ENCODE measurements around the gene CHN2. TPM values are rescaled to one million over a fixed set of nuclear protein-coding genes. Genes with fewer than 3 reads are reported as not detected.

CHN2 gene
- polyA plus RNA-seq, 1 donor = 10.5 TPM

DNA sequence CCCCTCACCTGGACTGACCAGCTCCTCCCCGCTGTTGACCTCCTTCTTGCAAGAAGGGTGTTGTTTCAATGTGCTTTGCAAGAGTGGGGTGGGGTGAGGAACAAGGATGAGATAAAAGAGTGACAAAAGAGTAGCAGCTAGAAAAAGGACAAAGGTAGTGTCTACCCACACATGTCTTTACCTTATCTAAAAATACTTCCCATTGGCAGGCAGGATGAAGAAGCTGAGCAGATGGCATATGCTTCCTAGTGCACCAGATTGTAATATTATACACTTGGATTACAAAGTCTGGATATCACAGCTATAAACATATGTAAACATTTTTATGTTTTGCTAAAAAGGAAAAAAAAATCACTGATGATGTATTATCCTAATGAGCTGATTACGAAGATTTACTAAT, 34.5 kb downstream of the CHN2 start:
- DNase-seq = no peak

- DNase-seq = no peak
Observed at GRCh38 chr7:29229946-29230345, 35.4 kb downstream of the CHN2 start.

- DNase-seq = peak; percentile 47
Observed at GRCh38 chr7:29230871-29231345, 36.3 kb downstream of the CHN2 start.

DNA sequence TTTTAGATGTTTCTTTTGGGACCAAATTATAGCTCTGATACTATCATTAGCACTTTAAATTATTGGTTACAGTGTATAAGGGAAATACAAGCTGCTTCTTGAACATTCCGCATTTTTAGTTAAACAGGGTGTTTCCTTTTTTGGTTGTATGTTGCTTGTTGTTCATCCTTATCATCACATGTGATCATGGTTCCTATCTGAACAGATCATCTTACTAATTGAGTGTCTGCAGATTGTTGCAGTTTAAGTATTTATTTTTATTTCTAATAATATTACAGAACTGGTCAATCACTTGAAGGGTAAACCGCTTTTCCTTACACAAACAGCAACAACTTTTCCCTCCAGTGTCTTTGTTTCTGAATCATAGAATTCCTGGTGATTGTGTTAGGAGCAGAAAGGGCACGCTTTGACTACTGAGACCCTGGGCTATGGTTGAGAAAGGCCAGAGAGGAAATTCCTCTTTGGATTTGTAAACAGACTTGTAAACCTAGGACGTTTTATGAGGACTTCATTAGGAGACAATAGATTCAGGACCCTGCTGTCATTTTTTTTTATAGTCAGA, 37.2 kb downstream of the CHN2 start:
- no peak for DNase-seq

GRCh38 chr7:29234438-29234837, 39.9 kb downstream of the CHN2 start:
- DNase-seq = no peak

DNA sequence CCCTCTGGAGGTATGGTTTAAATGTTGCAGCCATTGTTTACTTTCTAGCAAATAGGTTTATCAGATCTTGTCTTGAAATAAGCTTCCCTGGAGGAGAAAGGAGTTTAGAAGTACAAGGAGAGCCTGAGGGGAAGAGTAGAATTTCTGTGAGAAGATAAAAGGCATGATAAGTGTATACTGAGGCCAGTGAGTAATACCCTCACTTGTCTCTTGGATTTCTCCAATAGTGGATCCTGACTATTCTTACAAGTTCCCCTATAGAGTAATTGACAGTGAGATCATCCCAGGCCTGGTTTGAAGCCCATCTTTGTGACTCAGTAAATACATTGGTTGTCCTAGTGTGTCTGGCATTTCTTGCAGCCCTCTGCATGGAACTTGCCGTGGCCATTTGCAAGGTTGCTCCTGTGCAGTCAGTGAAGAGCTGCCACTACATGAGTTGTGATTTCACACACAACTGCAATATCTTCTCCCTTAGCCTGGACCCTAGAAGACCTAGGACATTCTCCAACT, 41.6 kb downstream of the CHN2 start:
- DNase-seq = no peak

GRCh38 chr7:29236649-29237048, 42.1 kb downstream of the CHN2 start:
- DNase-seq = no peak

GRCh38 chr7:29237489-29237888, 42.9 kb downstream of the CHN2 start:
- no peak for DNase-seq

DNA sequence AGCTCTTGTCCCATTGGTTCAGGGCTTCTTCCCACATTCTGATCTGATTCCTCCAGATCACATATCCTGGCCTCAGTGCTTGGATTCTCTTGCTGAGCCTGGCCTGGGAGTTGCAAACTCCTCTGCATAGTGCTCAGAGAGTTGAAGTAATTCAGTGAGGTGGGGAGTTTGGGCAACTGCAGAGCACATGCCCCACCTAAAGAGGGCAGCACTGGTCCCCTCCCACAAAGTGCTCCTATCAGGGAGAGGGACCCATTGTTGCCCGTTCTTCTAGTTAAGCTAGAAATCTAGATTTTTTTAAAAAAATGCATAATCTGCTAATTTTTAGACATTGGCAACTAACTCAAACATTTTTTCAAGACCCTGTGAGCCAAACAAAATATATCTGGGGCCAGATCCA, 45.1 kb downstream of the CHN2 start:
- DNase-seq = no peak

DNA sequence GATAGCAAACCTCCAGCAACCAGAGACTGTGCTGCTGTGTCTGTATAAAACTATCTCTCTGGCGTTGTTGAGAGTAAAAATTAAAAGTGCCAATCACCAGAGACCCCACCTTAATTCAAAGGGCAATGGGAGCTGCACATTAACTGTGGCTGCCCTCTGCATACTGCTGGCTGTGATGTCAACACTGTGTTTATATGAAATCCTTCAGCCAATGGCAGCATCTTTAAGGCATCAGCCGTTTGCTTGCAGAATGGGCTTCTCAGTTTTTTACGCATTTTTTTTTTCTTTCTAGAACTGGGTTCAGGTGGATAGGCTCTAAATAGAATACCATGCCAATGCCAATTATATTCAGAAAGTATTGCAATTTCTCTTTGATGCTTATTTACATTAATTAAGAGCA, 47.7 kb downstream of the CHN2 start:
- DNase-seq = no peak

DNA sequence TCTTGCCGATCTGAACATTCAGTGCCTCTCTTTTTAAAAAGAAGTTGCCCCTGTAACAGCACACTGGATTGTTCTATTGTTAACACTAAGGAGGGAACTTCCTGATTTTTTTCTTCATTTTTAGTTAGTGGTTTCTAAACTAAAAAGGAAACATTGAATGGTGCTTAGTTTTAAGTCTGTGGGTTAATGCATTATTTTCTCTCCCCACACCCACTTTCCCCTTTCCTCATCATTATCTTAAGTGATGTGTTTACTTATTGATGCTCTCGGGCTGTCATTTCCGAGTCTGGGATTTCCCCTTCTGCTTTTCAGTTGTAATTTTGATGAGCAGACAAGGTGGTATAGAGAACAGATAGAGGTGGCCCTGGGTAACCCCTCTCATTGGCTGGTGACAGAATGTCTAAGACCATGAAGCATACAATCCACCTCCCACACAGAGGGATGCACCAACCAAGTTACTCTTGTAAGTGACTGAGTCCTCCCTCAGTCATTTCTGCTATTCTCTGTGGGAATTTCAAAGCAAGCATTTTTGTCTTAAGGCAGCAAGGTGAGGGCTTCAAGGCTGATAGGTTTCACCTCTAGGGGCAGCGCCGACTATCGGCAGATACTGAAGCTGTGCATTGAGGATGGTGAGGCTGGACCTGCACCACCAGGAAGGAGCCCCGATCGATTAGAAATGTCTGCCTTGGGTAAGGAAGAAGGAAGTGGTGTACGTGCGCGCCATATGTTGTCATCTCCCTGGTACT, 49.5 kb downstream of the CHN2 start:
- no peak for DNase-seq

DNA sequence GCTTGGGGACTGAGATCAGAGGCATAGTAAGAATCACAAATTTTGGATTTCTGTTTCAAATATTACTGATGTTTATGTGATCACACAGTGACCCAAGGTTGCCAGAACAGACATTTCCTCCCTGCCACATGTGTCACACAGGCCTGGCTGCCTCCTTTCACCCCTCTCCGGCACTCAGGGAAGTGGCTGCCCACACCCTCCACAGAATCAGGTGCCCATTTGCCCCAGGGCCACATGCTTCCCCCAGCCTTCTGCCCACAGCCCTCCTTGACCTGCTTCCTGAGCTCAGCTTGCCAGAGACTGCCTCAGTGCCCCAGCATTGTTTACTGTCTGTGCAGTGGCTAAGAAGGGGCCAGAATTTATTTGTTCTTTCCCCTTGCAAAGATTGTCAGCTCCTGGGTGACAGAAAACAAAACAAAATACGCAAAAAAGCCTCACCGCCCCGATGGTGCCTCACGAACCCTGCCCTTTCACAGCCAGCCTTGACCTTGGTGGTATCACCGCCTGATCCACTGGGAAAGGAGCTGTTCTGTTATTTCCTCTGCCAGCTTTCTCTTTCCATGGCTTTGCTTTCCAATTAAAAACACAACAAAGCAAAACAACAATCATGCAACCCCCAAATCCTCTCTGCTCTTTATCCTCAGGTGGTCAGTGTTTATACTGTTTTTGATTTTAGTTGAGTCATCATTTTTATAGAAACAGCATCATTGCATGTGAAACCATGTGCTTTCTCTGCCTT, 52.8 kb downstream of the CHN2 start:
- DNase-seq = no peak

- no peak for DNase-seq
Observed at GRCh38 chr7:29247963-29248236, 53.3 kb downstream of the CHN2 start.

GRCh38 chr7:29248713-29249382, 54.3 kb downstream of the CHN2 start:
- DNase-seq = no peak

DNA sequence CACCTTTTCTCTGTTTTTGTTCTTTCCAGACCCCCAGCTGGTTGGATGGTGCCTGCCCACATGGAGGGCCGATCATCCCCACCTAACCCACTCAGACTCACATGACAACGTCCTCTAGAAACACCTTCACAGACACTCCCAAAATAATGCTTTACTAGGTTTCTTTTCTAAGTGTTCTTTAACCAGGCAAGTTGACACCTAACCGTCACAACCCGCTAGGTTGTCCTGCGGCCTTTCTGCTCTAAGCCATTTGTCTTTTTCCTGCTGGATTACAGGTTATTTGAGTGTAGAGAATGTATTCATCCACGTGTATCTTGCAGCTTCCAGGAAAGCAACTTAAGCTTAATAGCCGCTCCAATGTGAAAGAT, 54.8 kb downstream of the CHN2 start:
- DNase-seq = no peak

DNA sequence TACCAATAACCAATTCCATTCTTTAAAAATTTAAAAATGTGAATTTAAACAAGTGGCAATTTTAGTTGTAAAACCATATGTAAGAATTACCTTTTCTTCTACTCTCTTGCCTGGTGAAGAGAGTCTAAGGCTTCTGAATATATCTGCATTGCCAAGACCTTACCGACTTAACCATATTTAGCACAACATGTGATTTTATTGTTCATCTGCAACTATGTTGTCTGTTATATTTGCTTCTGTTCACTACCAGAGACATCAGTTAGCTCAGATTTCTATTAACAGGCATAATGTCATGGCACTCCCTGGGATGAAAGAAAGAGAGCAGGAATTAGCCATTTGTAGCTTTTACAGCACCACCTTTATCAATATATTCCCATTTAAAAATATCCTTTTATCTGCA, 55.3 kb downstream of the CHN2 start:
- DNase-seq = no peak

GRCh38 chr7:29253225-29253624, 58.6 kb downstream of the CHN2 start:
- no peak for DNase-seq

- DNase-seq = no peak
Observed at GRCh38 chr7:29254591-29254990, 60.0 kb downstream of the CHN2 start.

GRCh38 chr7:29255199-29255878, 60.8 kb downstream of the CHN2 start:
- DNase-seq = no peak

- no peak for DNase-seq
Observed at GRCh38 chr7:29255906-29256692, 61.5 kb downstream of the CHN2 start.

GRCh38 chr7:29256693-29257002, 62.1 kb downstream of the CHN2 start:
- DNase-seq = no peak

DNA sequence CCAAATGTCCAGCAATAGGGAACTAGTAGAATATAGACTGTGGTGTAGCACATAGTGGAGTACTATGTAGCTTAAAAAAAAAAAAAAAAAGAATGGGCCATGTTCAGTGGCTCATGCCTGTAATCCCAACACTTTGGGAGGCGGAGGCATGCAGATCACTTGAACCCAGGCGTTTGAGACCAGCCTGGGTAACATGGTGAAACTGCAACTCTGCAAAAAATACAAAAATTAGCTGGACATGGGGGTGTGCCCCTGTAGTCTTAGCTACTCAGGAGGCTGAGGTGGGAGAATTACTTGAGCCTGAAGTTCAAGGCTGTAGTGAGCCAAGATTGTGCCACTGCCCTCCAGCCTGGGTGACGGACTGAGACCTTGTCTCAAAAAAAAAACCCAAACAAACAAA, 64.4 kb downstream of the CHN2 start:
- DNase-seq = no peak
